SK-N-DZ (cell line): Measurements from ENCODE around the gene ADAMTSL4.
"Not testable (repeated sequence)": the region's sequence is repeated elsewhere in the genome, so short reads cannot be mapped to it uniquely, and the experiment has no call there.

ENCODE experiments used
- DNase-seq: peaks from one replicate; pipeline ENCODE4 v3.0.0-alpha.2; 2015; ENCODE audit warnings: low spot score
- small RNA-seq, 2 experiments: library from RNA; depleted of rRNA; stranded (forward); fragments of <200 nt; gene quantifications; one replicate each; pipeline ENCODE3, GENCODE V24; 2014

ADAMTSL4 gene

GRCh38 chr1:150582371-150582770, 33.2 kb downstream of the ADAMTSL4 start:
- DNase-seq = no peak

GRCh38 chr1:150596095-150596892, 47.1 kb downstream of the ADAMTSL4 start:
- no peak for DNase-seq

- no peak for DNase-seq
Observed at GRCh38 chr1:150596976-150597375, 47.8 kb downstream of the ADAMTSL4 start.

- DNase-seq = not testable (repeated sequence)
Observed at GRCh38 chr1:150598346-150598745, 49.1 kb downstream of the ADAMTSL4 start.

- DNase-seq = no peak
Observed at GRCh38 chr1:150601540-150601939, 52.3 kb downstream of the ADAMTSL4 start.

- not testable (repeated sequence) for DNase-seq
Observed at GRCh38 chr1:150602372-150602771, 53.2 kb downstream of the ADAMTSL4 start.

- no peak for DNase-seq
Observed at GRCh38 chr1:150603711-150604110, 54.5 kb downstream of the ADAMTSL4 start.

GRCh38 chr1:150604226-150604588, 55.0 kb downstream of the ADAMTSL4 start:
- DNase-seq = no peak

- not testable (repeated sequence) for DNase-seq
Observed at GRCh38 chr1:150605451-150605731, 56.2 kb downstream of the ADAMTSL4 start.

- DNase-seq = no peak
Observed at GRCh38 chr1:150606463-150607142, 57.4 kb downstream of the ADAMTSL4 start.

GRCh38 chr1:150609732-150610131, 60.5 kb downstream of the ADAMTSL4 start:
- DNase-seq = no peak

Small RNA genes lying within 50 kb of the gene (small RNA-seq; reads per million reads assigned to genes)
- gene MIR4257 = 0 reads per million in 2 experiments
- 0 reads per million in 2 experiments for gene RF00015
- 0 reads per million in 2 experiments for gene RF00561
- 0 to 0.35 reads per million in 2 experiments for gene RN7SL473P
- 0 reads per million in 2 experiments for gene RN7SL600P
